HepG2 (cell line): ENCODE data around the gene CTNNA3. TPM values are rescaled to one million over a fixed set of nuclear protein-coding genes. Genes with fewer than 3 reads are reported as not detected.

Source experiments
- ATAC-seq: fragments of 200-7000 bp; cut with Tn5 transposase; 3 replicates; pipeline ENCODE4 v1.9.1; 2020; ENCODE audit warnings: mild to moderate bottlenecking, moderate library complexity
- BruUV-seq: library from RNA; stranded (reverse); fragments of 400-500 nt; replicated peaks from 2 replicates; lab custom pipeline; 2021; lab: Mats Ljungman, UMichigan
- CTCF ChIA-PET: fragments of 300-600 bp; formaldehyde crosslinking; extraction: SDS; loops from one replicate; lab custom pipeline; 2021; ENCODE audit warnings: low total read pairs, inconsistent platforms, low intra/inter-chr PET ratio; lab: Yijun Ruan, JAX
- POLR2A ChIA-PET: fragments of 350-600 bp; sonication (Branson Sonifier 250); formaldehyde crosslinking; loops from one replicate; lab custom pipeline; 2020; ENCODE audit warnings: antibody characterized with exemption, inconsistent platforms; lab: Yijun Ruan, JAX
- DNase-seq: peaks from one replicate; pipeline ENCODE4 v3.0.0-alpha.2; 2015; ENCODE audit warnings: low spot score
- FAIRE-seq: peaks from 3 replicates; lab custom pipeline; 2011; peaks lifted over from hg19 to GRCh38; lab: Jason Lieb, UNC
- H2AFZ ChIP-seq: one replicate; pipeline ENCODE4 v1.6.1; 2011; ENCODE audit warnings: low read length, inconsistent platforms
- H3K27ac ChIP-seq: fragments of 300-600 bp; 3 replicates; pipeline ENCODE4 v1.8.0; 2011; ENCODE audit warnings: mixed run types, mild to moderate bottlenecking, mixed read lengths, low read length, inconsistent platforms; ENCODE audit not compliant: insufficient read depth; ENCODE audit errors: extremely low read length
- H3K27me3 ChIP-seq, 2 experiments: fragments of 200-600 bp in 1 of 2; 2 replicates in 1 of 2; 3 replicates in 1 of 2; pipeline versions ENCODE4 v1.6.0 to v1.8.0; 2011; ENCODE audit warnings: low read length in 2 of 2, mild to moderate bottlenecking in 2 of 2, moderate library complexity in 2 of 2, inconsistent platforms in 1 of 2; ENCODE audit not compliant: insufficient read depth in 2 of 2, control insufficient read depth in 1 of 2
- H3K36me3 ChIP-seq, 2 experiments: fragments of 200-600 bp in 1 of 2; replicated peaks in 1 of 2; 2 replicates in 1 of 2; 3 replicates in 1 of 2; pipeline versions ENCODE4 v1.5.1 to v1.8.0; 2011; ENCODE audit warnings: low read length in 2 of 2, inconsistent platforms in 1 of 2; ENCODE audit not compliant: insufficient read depth in 2 of 2, control insufficient read depth in 1 of 2
- H3K4me1 ChIP-seq: 2 replicates; pipeline ENCODE4 v1.5.1; 2012; ENCODE audit warnings: low read length, inconsistent platforms; ENCODE audit not compliant: insufficient read depth
- H3K4me2 ChIP-seq: 2 replicates; pipeline ENCODE4 v1.6.0; 2011; ENCODE audit warnings: low read depth, low read length, inconsistent platforms
- H3K4me3 ChIP-seq, 3 experiments: fragments of 200-600 bp in 1 of 3; sonication (generic), shearing (Covaris generic) in 1 of 3; replicated peaks in 1 of 3; 2 replicates each; pipeline ENCODE4 v1.5.1; 2011 to 2016; ENCODE audit warnings: low read length in 3 of 3, inconsistent platforms in 2 of 3, low read depth in 2 of 3, mild to moderate bottlenecking in 2 of 3, control low read depth in 1 of 3, mixed read lengths in 1 of 3; ENCODE audit not compliant: insufficient read depth in 1 of 3
- H3K79me2 ChIP-seq: one replicate; pipeline ENCODE4 v1.6.1; 2011; ENCODE audit warnings: low read length, inconsistent platforms; ENCODE audit not compliant: insufficient read depth
- H3K9ac ChIP-seq: 2 replicates; pipeline ENCODE4 v1.6.0; 2011; ENCODE audit warnings: mild to moderate bottlenecking, low read depth, low read length, inconsistent platforms; ENCODE audit not compliant: insufficient read depth
- H3K9me3 ChIP-seq: 2 replicates; pipeline ENCODE4 v1.5.1; 2012; ENCODE audit warnings: mild to moderate bottlenecking, low read length
- H4K20me1 ChIP-seq: 2 replicates; pipeline ENCODE4 v1.6.0; 2011; ENCODE audit warnings: inconsistent platforms, mild to moderate bottlenecking, low read length, moderate library complexity; ENCODE audit not compliant: insufficient read depth
- CREB1 ChIP-seq, 2 experiments: fragments of 450-650 bp in 1 of 2; IDR thresholded peaks; 2 replicates each; pipeline ENCODE4 v1.6.1; 2016 to 2017; ENCODE audit warnings: control low read depth in 1 of 2, mild to moderate bottlenecking in 1 of 2, missing compliant biosample characterization in 1 of 2, missing genetic modification characterization in 1 of 2
- GTF3A ChIP-seq: sonication (generic); formaldehyde crosslinking; conservative IDR thresholded peaks from 2 replicates; pipeline ENCODE4 v1.4.0; 2020; ENCODE audit warnings: mild to moderate bottlenecking, missing genetic modification reagents
- KDM3A ChIP-seq: IDR thresholded peaks from 2 replicates; pipeline ENCODE4 v1.6.1; 2018; ENCODE audit warnings: low read depth, missing compliant biosample characterization
- MAFF ChIP-seq: IDR thresholded peaks from 2 replicates; pipeline ENCODE4 v1.6.1; 2011; ENCODE audit warnings: low read depth, low read length, improper control_type of control experiment
- MAFK ChIP-seq, 2 experiments: IDR thresholded peaks in 1 of 2; conservative IDR thresholded peaks in 1 of 2; 2 replicates each; pipeline ENCODE4 v1.6.1; 2011; ENCODE audit warnings: improper control_type of control experiment in 2 of 2, low read length in 2 of 2
- PREB ChIP-seq: sonication (generic); formaldehyde crosslinking; IDR thresholded peaks from 2 replicates; pipeline ENCODE4 v1.4.0; 2020; ENCODE audit warnings: missing genetic modification reagents
- TFDP1 ChIP-seq: IDR thresholded peaks from 2 replicates; pipeline ENCODE4 v1.6.1; 2016; ENCODE audit warnings: missing compliant biosample characterization, missing genetic modification reagents, borderline replicate concordance
- ZNF10 ChIP-seq: sonication (generic); formaldehyde crosslinking; IDR thresholded peaks from 2 replicates; pipeline ENCODE4 v1.4.0; 2020; ENCODE audit warnings: mild to moderate bottlenecking, low read depth, missing genetic modification reagents, borderline replicate concordance
- ZNF484 ChIP-seq: sonication (generic); formaldehyde crosslinking; IDR thresholded peaks from 2 replicates; pipeline ENCODE4 v1.5.1; 2020; ENCODE audit warnings: mild to moderate bottlenecking, low read depth, missing genetic modification reagents, borderline replicate concordance
- ZNF615 ChIP-seq: sonication (generic); formaldehyde crosslinking; IDR thresholded peaks from 2 replicates; pipeline ENCODE4 v1.5.0; 2020; ENCODE audit warnings: mild to moderate bottlenecking, missing genetic modification reagents, borderline replicate concordance
- ZNF674 ChIP-seq: sonication (generic); formaldehyde crosslinking; IDR thresholded peaks from 2 replicates; pipeline ENCODE4 v1.5.0; 2020; ENCODE audit warnings: low read depth, mild to moderate bottlenecking, missing genetic modification reagents
- ZNF740 ChIP-seq: sonication (generic); formaldehyde crosslinking; IDR thresholded peaks from 2 replicates; pipeline ENCODE4 v1.4.0; 2020; ENCODE audit warnings: missing genetic modification reagents
- ZSCAN9 ChIP-seq: IDR thresholded peaks from 2 replicates; pipeline ENCODE4 v1.6.1; 2016; ENCODE audit warnings: borderline replicate concordance
- WGBS: methylation state at CpG from one replicate; pipeline ENCODE4 v1.1.6; 2017; ENCODE audit warnings: low lambda C conversion rate; 5-methylcytosine and 5-hydroxymethylcytosine counted together
- in situ Hi-C: cut with HindIII; loops from 2 replicates; pipeline ENCODE4 v1.10.0; 2017; ENCODE audit warnings: low pct_unique_long_range_greater_than_20kb; ENCODE audit not compliant: extremely low pct_ligation_motif_present
- intact Hi-C: fragments of 100-400 bp; cut with micrococcal nuclease; formaldehyde crosslinking; loops from one replicate; pipeline ENCODE4 v1.10.0; 2022; ENCODE audit not compliant: unreplicated experiment
- polyA plus RNA-seq, 8 experiments: library from polyadenylated mRNA; depleted of rRNA in 3 of 8; stranded (reverse) in 7 of 8; unstranded in 1 of 8; fragments of >200 nt; fragmentation: Illumina TruSeq in 4 of 8; extraction: Trizol in 4 of 8; gene quantifications; 2 replicates each; pipeline versions ENCODE4 v1.2.1 to v1.2.3, GENCODE V29; 2011 to 2016; ENCODE audit warnings: low read depth in 4 of 8, missing spikeins in 1 of 8, mixed read lengths in 1 of 8; ENCODE audit not compliant: insufficient read depth in 1 of 8
- total RNA-seq, 5 experiments: library from RNA; depleted of rRNA; stranded (reverse); fragments of >200 nt; fragmentation: Illumina TruSeq; extraction: Trizol; gene quantifications; 2 replicates each; pipeline ENCODE4 v1.2.3, GENCODE V29; 2016; ENCODE audit warnings: low read depth in 1 of 5

Gene CTNNA3
- total and polyA plus RNA-seq, 2 of the 13 experiments (the other 11 are each of a cell fraction or from before 2014, with no cell fraction given): not detected

- H4K20me1 ChIP-seq: no peaks in the 10 kb centered on the region
- ATAC-seq (no peak), DNase-seq (no peak), FAIRE-seq (no peak)
- ChIA-PET POLR2A (no interaction called here), CTCF (no interaction called here)
- no peak overlapping the region for H3K27ac ChIP-seq
- H3K79me2 ChIP-seq: no peaks in the 10 kb centered on the region
- TF ChIP-seq TFDP1 (CRISPR knock-in tag) (no peak), ZNF674 (CRISPR knock-in tag) (no peak), CREB1 (IDR thresholded peaks at IDR 0.05) (peak; percentile 48; the same call in 1 of the 2 replicates), CREB1 (CRISPR knock-in tag; IDR thresholded peaks at IDR 0.05) (no peak)
- no peak overlapping the region for H3K4me3 ChIP-seq
- H2AFZ ChIP-seq: no peak overlapping the region
- BruUV-seq: no TSS peak
- H3K9ac ChIP-seq: no peak overlapping the region
- H3K9me3 ChIP-seq: no peaks in the 10 kb centered on the region
- no peaks in the 10 kb centered on the region for H3K27me3 ChIP-seq
- H3K4me2 ChIP-seq: no peak overlapping the region
- 2% methylated on average over 4 of the region's 4 CpGs for WGBS
- in situ Hi-C loops (no loop called here), intact Hi-C loops (no loop called here)
- no peaks in the 10 kb centered on the region for H3K4me1 ChIP-seq
- no peaks in the 10 kb centered on the region for H3K36me3 ChIP-seq
Measured at GRCh38 chr10:67602268-67602950, 93.6 kb downstream of the CTNNA3 start.

- Histone ChIP-seq H3K27ac (no peak overlapping the region), H3K79me2 (no peaks in the 10 kb centered on the region), H3K4me1 (no peaks in the 10 kb centered on the region), H2AFZ (no peak overlapping the region), H3K4me2 (no peak overlapping the region), H3K9me3 (no peaks in the 10 kb centered on the region), H3K36me3 (no peaks in the 10 kb centered on the region), H3K27me3 (no peaks in the 10 kb centered on the region), H3K4me3 (no peak overlapping the region), H3K9ac (no peak overlapping the region), H4K20me1 (no peaks in the 10 kb centered on the region)
- intact Hi-C loops: no loop called here
- ATAC-seq: no peak
- POLR2A ChIA-PET: no interaction called here
- no peak for FAIRE-seq
- BruUV-seq: no TSS peak
- TF ChIP-seq MAFK (conservative IDR thresholded peaks at IDR 0.05 in 1 of 2, IDR thresholded peaks at IDR 0.05 in 1 of 2; ENCODE audit: low read length in 2 of 2) (peak; percentile 55 to 63; a peak in 3 of 4 replicates), MAFF (peak; percentile 35; the same call in 1 of the 2 replicates), ZNF615 (no peak), ZSCAN9 (CRISPR knock-in tag) (no peak), ZNF484 (CRISPR knock-in tag) (no peak), ZNF10 (CRISPR knock-in tag) (no peak), GTF3A (CRISPR knock-in tag) (no peak), KDM3A (CRISPR knock-in tag) (no peak), PREB (no peak), ZNF740 (CRISPR knock-in tag) (no peak)
- in situ Hi-C loops: no loop called here
- DNase-seq: no peak
- CTCF ChIA-PET: no interaction called here
Measured at GRCh38 chr10:67599597-67599996, 96.4 kb downstream of the CTNNA3 start.
